Pulmonary artery endothelial cell (primary cell): ENCODE results near the gene LMF1. TPM values are rescaled to one million over a fixed set of nuclear protein-coding genes. Genes with fewer than 3 reads are reported as not detected.
"Not testable (repeated sequence)": the region's sequence is repeated elsewhere in the genome, so short reads cannot be mapped to it uniquely, and the experiment has no call there.

ENCODE experiments used
- DNase-seq: peaks from one replicate; pipeline ENCODE4 v3.0.0-alpha.2; 2011; ENCODE audit warnings: low read depth, low spot score
- total RNA-seq: library from RNA; depleted of rRNA; stranded (reverse); fragments of >200 nt; gene quantifications from 2 replicates; pipeline ENCODE4 v1.2.3, GENCODE V29; 2014

The LMF1 gene
- total RNA-seq, 1 donor from 2014 or later, result 12.9 TPM

DNA sequence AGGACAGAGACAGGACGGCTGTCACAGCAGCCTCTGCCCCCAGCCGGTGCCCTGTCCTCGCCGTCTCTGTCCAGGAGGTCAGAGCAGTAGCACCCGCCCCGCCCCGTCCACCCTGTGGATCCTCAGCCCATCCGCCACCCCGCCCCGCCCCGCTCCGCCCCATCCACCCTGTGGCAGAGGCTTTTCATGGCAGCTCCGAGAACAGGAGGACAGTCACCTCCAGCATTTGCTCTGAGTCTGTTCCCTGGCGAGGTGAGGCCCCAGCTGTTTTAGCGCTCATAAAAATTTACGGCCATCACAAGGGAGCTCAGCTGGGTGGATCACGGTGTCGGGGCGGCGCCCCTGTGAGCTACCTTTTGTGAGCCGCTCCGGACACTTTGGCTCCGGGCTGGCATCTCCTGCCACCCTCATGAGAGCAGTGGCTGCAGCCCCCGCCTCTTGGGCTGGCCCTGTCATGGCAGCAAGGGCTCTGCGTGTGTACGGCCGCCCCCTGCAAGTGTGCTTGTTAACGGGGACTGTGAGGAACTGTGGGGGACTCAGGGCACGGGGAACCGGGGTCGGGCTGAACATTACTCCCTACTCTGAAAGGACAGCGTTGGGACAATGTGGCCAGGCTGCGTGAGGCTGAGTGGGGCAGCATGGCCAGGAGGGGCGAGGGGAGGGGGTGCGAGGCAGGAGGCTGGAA lies 138.0 kb downstream of the LMF1 start:
- no peak for DNase-seq

GRCh38 chr16:831571-832413 lies 139.0 kb downstream of the LMF1 start:
- no peak for DNase-seq

GRCh38 chr16:830871-831570 lies 139.8 kb downstream of the LMF1 start:
- DNase-seq, result no peak

GRCh38 chr16:830107-830870 lies 140.5 kb downstream of the LMF1 start:
- DNase-seq, result no peak

DNA sequence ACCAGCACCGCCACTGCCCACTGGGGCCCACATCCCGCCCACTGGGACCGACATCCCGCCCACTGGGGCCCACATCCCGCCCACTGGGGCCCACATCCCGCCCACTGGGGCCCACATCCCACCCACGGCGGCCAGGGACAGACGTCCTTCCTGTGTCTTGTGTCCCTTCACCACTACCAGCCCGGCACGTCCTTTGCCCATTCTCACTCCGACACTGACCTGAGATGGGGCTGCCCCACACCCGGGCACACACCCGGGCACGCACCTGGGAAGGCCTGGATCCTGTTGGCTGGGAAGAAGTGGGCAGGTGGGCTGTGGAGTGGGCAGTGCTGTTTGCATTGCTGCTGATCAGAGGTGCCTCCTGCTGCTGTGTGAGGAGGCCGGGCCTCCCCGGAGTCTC lies 141.9 kb downstream of the LMF1 start:
- DNase-seq, result no peak

DNA sequence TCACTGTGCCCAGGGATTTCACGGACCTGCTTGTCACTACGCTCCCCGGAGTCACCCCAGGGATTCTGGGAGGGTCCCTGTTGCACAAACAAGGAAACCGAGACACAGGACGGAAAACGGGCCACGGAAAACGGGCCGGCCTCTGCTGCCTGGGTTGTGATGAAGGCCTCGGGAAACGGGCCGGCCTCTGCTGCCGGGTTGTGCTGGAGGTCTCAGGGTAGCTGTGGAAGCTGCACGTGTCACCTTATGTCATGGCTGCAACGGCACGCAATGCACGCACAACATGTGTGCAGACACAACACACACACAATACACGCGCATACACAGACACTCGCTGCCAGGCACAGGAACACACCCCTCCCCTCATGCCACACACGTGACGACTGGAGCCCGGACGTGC lies 143.3 kb downstream of the LMF1 start:
- no peak for DNase-seq

GRCh38 chr16:825341-826061 lies 145.3 kb downstream of the LMF1 start:
- no peak for DNase-seq

- DNase-seq, result no peak
Observed at GRCh38 chr16:824601-825000, 146.2 kb downstream of the LMF1 start.

- no peak for DNase-seq
Observed at GRCh38 chr16:824194-824593, 146.6 kb downstream of the LMF1 start.

GRCh38 chr16:822909-823297 lies 147.9 kb downstream of the LMF1 start:
- DNase-seq, result no peak

- no peak for DNase-seq
Observed at GRCh38 chr16:822174-822908, 148.4 kb downstream of the LMF1 start.

DNA sequence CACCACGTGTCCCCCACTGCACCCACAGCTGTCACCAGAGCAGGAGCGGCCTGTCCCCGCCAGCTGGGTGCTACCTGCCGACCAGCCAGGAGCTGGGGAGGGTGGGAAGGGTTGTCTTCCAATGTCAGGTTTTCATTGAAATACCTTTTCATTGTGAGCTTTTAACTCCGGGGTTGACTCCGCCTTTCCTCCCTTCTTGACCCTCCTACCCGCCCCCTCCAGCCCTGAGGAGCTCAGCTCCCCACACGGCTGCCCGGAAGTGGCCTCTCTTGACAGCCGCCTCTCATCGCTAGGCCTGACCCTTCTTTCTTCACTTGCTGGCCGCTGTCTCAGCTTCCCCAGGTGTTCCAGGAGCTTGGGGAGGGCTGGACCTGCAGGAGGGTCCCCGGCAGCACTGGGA lies 149.0 kb downstream of the LMF1 start:
- DNase-seq, result no peak

DNA sequence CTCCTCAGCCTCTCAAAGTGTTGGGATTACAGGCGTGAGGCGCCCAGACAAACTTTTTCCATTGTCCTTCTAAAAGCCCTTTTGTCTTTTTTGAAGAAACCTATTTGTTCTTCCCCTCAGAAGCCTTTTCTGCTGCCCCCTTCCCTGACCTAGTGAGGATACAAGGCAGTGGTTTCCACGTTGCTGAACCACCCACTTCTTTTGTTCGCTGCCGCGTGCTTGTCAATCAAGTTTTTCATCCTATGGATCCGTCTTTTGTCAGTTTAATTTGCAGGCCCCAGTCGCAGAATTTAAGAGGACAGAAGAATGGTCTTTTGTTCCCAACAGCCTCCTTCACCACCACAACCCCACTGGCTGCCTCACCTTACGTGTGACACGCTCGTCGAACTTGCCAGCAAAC lies 150.0 kb downstream of the LMF1 start:
- DNase-seq, result no peak

GRCh38 chr16:820044-820408 lies 150.8 kb downstream of the LMF1 start:
- DNase-seq, result not testable (repeated sequence)

- no peak for DNase-seq
Observed at GRCh38 chr16:819336-820043, 151.3 kb downstream of the LMF1 start.

DNA sequence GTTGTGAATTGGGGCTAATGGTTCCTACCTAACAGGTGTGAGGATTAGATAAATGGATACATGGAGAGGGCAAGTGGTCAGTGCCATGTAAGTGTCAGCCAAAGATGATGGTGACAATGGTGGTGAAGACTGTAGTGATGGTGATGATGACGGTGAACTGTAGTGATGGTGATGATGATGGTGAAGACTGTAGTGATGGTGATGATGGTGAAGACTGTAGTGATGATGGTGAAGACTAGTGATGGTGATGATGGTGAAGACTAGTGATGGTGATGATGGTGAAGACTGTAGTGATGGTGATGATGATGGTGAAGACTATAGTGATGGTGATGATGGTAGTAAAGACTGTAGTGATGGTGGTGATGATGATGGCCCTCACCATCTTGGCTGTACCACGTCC lies 152.2 kb downstream of the LMF1 start:
- DNase-seq, result no peak

DNA sequence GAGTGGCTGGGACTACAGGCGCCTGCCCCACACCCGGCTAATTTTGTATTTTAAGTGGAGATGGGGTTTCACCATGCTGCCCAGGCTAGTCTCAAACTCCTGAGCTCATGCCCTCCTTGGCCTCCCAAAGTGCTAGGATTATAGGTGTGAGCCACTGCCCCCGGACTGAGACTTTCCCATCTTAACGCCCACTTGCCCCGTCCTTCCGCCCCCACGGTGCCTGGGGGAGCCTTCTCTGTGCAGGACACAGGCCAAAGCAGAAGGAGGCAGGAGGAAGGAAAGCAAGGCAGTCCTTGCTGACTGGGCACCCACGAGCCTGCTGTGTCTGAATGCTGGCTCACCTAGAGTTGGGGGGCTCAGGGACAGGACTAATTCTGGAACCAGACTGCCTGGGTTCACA lies 152.7 kb downstream of the LMF1 start:
- no peak for DNase-seq

- DNase-seq, result no peak
Observed at GRCh38 chr16:817001-817906, 153.5 kb downstream of the LMF1 start.

GRCh38 chr16:815861-816260 lies 154.9 kb downstream of the LMF1 start:
- DNase-seq, result no peak
